Activated naive CD4-positive, alpha-beta T cell treated with Interleukin-2 at 50 U/mL for 16 hours (primary cell): Measurements from ENCODE around the gene C16orf78.
A peak's percentile ranks its signal among the peaks of the same experiment; 100 is the strongest.
"Not testable (repeated sequence)": the region's sequence is repeated elsewhere in the genome, so short reads cannot be mapped to it uniquely, and the experiment has no call there.

Source experiments
- DNase-seq: peaks from one replicate; pipeline ENCODE4 v3.0.0-alpha.2; 2020

Gene C16orf78

DNA sequence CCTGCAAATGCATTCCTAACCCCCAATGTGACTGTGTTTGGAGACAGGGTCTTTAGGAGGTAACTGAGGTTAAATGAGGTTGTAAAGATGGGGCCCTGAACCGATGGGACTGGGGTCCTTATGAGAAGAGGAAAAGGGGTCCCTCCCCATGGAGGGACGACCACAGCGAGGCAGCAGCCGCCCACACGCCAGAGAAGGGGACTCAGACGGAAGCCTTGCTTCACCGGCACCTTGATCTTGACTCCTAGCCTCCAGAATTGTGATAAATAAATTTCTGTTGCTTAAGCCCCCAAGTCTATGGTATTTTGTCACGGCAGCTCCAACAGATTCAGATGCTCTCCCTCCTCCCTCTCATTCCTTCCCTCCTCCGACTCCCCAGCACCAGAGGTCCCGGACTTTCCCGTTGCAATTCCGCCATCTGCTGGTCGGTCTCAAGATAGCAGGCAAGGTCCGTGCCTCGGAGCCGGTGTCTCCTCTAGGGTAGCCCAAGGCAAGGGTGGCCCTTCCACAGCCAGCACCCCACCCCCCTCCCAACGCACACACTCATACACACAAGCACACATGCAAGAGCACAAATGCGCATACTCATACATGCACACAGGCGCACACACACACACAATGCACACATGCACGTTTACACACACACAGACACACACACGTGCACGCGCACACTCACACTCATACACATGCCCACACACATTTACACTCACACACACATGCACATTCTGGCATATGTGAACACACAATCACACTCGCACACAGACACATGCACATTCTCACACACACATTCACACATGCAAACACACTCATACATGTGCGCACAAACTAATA, 23.1 kb upstream of the C16orf78 start:
- DNase-seq: peak; percentile 33

DNA sequence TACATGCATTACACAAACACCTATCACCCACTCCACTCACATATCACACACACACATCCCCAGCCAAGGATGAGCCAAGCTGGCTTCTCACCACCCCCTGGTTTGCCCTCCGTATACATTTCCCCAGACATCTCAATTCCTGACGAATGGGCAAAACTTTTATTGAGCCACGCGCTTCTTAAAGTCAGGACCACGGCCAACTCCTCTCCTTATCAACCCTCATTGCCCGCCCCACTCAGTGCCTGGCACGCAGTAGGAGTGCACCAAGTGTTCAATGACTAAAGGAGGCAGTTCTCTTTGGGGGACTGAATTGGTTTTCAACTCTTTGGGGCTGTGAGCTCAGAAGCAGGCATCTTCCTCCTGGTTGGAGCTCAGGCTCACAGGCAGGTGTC, 22.5 kb upstream of the C16orf78 start:
- DNase-seq: no peak

DNA sequence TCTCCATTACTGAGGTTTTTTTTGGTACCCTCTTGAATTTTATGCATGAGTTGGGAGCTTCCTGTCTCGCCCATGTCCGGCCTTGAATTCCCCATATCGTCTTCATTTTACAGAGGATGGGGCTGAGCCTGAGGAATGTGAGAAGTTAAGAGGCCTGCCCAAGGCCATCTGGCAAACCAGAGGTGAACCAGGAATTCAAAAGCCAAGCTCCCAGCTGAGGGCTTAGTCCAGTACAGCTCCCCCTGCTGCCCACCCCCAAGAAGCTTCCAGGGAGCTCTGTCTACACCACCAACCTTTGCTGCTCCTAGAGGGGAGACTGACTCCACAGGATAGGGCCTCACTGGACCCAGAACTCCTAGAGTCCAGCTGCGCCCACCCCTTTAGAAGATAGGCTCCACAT, 20.7 kb upstream of the C16orf78 start:
- no peak for DNase-seq

DNA sequence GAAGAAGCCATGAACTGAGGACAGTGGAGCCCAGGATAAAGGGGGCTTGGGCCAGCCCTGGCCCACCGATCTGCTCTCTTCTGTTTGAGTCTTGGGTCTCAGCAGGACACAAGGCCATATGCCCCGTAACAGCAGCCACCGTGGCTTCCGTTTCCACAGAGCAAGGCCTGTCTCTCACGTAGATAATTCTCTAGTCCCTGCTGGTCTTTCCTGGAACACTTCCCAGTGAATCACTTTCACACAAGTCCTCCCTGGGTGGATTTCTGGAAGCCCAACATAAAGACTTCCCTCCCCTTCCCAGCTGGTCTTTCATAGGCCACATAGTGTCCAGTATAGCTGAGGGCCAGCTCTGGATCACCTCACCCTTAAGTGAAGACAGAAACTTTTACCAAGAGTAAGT, 19.9 kb upstream of the C16orf78 start:
- no peak for DNase-seq

DNA sequence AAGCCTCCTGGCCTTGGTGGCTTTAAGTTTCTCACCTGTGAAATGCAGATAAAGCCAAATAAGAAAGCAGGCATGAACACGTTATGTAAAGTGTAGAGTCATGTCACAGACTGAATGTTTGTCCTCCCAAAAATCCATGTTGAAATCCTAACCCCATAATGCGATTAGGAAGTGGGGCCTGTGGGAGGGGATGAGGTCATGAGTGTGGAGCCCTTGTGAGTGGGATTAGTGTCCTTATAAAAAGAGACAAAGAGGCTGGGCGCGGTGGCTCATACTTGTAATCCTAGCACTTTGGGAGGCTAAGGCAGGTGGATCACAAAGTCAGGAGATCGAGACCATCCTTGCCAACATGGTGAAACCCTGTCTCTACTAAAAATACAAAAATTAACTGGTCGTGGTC, 19.5 kb upstream of the C16orf78 start:
- DNase-seq: no peak

DNA sequence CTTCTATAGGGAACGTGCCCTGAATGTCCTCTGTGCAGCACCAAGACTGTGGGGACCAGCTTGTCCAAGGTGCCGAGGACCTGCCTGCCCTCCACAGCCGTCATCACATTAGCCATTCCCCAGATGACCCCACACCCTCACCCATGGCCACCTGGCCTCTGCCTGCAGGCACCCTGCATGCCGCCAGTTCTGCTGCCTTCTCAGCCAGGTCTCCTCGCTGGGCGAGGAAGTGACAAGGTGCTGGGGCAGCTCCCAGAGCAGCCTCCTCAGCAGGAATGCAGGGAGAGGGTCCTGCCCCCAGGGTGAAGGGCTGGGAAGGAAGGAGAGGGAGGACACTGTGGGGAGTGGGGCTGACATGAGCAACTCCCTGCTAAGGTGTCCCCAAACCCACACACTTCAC, 18.6 kb upstream of the C16orf78 start:
- no peak for DNase-seq

DNA sequence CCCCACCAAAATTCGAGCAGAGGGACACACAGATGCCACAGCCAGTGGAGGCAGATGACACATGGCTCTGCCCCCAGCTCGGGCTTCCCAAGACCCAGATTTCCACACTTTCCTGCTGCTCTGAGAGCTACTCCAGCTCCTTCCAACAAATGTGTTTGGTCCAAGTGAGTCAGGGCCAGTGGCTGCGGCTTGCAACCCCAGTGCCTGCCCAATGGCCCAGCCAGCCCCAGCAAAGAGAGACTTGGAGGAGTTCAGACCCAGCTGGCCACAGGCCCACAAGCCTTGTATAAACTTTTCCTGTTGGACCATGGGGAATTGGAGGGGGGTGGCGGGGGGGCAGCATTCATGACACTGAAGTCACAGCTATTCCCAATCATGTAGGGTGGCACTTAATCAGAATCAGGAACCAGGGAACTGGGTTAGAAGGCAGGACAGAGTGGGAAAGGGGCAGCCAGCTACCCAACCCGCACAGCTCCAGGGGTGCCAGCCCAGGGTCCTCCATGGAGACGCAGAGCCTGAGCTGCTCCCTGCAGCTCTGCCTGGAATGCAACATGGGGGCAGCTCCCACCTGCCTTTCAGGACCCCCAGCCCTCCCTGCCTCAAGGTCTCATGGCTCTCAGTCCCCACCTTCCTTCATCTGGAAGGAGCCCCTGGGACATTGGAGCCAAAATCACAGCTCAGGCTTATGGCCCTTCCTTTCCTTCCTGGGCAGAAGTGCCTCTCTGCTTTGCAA, 17.5 kb upstream of the C16orf78 start:
- no peak for DNase-seq

DNA sequence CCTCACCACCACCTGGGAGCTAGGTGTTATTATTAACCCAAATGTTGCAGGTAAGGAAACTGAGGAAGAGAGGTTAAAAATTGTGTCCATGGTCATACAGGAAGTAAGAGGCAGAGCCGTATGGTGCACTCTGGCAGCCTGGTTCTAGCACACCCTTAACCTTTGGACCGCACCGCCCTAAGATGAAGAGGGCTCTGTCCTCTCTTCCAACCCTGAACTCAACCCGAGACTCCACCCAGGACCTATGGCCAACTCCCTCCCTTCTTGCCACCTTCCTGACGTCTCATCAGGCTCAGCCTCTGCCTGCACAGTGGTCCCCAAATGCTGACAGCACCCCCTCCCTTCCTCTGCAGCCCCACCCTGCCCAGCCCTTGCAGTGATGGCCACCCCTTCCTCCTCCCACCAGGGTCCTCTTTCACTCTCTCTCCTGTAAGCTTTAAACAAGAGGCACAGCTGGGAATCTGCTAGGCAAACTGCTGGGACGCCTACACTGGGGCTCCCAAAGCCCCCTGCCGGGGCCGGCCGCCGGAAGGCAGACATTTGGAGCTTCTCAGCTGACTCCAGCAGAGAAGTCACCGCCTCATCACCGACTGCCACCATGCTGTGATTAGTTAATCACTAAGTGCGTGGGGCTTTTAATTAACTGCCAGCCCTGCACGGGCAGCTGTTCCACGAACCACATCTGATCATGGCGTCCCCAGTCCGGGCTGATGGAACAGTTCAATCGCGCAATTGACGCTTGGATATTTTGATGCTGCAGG, 16.7 kb upstream of the C16orf78 start:
- DNase-seq: no peak

DNA sequence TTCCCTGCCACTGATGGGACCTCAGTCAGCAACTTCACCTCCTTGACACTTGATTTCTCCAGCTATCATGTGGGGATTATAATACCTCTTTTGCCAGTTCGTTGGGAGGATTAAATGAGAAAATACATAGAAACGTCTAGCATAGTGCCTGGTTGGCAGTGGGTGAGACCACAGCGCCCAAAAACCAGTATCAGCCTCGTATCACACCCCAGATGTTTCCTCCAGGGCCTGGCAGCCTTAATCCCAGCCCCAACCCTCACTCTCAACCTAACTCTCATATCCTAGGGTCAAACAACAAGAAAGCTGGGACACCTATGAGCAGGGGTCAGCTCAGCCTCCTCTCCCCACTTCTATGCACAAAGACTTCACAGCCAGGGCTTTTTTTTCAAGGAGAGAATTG, 14.0 kb upstream of the C16orf78 start:
- no peak for DNase-seq

DNA sequence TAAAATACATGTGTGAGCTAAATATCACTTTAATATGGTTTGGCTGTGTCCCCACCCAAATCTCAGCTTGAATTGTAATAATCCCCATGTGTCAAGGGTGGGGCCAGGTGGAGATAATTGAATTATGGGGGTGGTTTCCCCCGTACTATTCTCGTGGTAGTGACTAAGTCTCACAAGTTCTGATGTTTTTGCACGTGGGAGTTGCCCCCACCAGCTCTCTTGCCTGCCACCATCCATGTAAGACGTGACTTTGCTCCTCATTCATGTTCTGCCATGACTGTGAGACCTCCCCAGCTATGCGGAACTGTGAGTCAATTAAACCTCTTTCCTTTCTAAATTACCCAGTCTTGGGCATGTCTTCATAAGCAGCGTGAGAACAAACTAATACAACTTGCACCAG, 11.9 kb upstream of the C16orf78 start:
- not testable (repeated sequence) for DNase-seq

DNA sequence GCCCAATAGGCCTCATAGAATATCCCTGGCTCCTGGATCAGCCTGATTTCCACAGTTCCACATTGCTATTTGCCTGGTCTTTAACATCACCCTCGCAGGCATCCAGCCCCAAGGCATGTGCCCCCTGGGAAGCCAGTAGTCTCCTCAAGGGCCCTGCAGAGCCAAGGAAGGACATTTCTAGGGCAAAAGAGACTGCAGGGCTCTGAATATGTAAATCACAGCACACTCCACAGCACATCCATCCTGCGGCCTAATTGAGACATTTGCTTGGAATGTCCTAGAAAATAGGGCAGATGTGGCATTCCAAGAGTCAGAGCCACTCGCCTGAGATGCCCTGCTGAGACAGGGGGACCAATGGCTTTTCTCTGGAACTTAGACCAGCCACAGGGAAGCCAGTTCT, 11.4 kb upstream of the C16orf78 start:
- DNase-seq: no peak

DNA sequence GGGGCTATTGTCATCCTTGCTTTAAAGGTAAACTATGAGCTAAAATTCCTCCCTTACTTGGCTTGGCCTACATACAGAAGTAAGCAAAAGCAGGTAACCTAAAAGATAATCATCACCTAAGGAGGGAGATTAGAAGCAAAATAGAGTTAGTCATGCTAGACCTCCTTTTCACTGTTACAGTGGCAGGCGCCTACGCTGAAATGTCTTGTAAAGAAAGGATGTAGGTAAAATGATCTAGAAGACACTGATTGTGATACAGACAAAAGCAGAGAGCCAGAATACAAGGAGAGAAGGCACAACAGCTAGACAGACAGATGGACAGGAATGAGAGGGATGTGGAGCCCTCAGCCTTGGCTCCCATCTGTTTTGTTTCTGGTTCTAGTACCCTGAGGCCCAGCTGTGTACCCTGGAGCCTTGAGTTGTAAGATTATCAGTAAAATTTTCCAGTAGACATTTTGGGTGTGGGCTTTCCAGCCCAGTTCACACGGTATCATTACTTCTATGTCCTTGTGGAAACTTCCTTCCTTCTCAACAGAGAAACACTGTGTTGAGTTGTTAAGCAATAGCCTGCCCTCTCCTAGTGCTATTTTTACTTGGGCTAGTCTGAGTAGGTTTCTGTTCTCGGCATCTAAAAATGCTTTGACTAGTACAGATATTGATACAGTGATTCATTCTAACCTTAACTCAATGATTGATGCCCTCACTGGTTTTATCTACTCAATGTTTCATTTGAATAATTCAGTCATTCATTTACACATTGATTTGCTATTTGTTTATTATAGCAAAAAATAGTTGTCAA, 7.7 kb upstream of the C16orf78 start:
- no peak for DNase-seq

DNA sequence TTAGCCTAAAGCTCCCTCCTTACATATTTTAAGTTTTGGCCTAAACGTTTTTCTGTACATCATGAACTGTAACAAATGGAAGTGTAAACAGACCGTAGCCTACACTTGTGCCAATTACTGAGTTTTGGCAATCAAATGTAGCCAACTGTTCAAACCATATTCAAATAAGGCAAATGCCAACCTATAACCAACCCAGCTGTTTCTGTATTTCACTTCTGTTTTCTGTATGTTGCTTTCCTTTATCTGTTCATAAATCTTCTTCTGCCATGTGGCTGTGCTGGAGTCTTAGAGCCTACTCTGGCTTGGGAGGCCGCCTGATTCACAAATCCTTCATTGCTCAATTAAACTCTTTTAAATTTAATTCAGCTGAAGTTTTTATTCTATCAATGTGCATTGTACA, 6.9 kb upstream of the C16orf78 start:
- DNase-seq: no peak

DNA sequence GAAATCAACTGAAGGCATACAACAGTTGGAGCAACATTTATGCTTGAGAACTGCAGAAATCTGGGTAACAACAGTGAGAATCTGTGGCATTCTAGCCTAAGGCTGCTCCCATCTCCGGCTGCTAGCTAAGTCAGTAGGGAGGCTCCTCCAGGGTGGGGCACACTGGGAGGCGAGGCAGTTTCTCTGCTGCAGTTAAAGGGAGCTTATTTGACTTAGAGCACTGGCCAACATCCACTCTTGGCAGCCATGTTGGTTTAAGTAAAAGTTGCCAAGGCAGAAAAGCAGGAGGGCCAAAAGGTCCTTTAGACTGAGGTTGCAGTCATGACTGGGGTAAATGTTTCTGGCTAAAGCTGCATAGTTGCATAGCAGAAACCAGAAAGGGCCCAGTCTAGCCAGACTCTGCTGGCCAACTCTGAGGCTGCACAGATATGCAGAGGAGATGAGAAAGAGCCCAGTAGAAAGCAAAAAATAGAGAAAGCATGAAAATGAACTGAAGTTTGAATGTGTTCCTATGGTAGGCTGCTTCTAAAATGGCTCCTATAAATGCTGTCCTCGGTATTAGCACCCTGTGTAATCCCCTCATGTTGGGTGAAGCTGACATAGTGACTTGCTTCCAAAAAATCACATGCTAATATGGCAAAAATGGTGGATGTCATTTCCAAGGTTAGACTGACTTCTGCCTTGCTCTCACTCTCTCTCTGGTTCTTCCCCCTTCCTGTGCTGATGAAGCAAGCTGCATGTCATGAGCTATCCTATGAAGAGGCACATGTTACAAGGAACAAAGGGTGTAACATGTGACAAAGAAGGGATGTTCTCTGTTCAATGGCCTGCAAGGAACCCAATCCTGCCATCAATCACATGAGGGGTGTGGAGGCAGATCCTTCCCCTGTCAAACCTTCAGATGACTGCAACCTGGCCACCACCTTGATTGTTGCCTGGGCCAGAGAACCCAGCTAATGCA, 3.7 kb upstream of the C16orf78 start:
- DNase-seq: no peak

DNA sequence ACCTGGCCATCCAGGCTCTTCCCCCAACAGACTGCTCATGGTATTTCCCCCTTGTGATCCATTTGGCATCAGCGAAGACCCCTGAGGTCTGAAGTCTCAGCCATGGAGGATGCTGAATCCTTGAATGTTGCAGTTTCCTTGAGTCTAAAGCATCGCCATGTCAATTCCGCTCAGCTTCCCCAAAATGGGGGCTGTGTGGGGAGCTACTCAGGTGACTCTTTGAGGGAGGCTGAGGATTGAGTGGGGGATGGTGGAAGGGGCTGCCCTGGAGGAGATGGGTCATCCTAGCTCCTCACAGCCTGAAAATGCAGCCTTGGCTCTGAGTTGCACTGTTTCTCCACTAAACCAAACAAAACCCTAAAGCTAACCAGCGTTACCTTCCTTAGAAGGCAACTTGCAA, 2.6 kb downstream of the C16orf78 start:
- DNase-seq: no peak

DNA sequence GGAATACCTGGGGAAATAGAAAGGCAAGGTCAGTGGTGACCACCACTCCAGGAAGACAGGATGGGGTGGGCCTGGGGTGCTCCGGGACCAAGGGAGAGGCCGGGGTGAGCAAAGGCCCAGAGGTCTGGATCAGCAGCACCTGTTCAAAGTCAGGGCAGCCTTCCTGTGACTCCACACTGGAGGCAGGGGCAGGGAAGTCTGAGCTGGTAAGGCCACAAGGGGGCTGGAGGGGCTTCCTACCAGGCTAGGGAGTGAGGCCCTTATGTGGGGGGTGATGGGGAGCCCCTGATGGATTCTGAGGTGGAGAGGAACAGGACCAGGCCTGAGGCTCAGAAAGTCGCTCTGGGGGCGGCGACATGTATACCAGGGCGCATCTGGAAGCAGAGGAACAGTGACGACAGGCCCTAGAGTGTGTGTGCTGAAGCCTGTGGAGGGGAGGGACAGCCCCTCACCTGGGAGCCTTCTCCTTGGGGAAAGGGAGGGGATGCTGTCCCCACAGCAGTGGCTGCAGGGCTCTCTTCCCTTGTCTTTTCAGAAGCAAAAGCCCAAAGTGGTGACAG, 3.7 kb downstream of the C16orf78 start:
- DNase-seq: no peak

DNA sequence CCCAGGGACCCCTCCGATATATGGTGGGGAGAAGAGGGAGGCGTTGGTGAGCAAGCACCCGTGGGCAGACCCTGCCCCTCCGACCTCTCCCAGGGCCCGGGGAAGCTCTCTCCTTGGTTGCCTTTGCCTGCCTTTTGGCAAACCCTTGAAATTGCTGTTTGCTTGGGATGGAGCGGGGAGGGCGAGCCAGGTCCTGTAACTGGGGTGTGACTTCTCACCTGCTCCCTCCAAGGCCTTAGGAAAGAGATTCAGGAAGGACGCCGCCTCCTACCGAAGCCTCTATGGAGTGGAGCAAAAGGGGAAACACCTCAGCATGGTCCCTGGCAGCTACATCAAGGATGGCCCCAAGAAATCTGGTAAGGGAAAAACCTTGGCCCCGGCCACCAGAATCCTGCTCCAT, 4.6 kb downstream of the C16orf78 start:
- no peak for DNase-seq

DNA sequence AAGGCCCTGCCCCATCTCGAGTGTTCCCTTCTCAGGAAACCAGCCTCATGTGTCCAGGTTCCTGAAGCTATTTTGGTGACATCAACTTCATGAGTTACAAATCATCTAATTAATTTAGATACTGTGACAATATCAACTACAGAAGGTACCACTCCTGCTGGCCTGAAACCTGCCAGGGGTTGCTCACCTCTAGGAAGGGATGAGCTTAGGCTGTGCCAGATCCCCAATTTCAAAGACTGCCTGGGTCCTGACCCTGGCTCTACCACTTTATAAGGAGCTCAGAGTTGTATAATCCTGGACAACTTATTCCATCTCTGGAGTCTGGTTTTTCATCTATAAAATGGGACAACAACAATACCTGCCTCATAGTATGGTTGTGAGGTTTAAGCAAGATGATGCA, 5.2 kb downstream of the C16orf78 start:
- no peak for DNase-seq

DNA sequence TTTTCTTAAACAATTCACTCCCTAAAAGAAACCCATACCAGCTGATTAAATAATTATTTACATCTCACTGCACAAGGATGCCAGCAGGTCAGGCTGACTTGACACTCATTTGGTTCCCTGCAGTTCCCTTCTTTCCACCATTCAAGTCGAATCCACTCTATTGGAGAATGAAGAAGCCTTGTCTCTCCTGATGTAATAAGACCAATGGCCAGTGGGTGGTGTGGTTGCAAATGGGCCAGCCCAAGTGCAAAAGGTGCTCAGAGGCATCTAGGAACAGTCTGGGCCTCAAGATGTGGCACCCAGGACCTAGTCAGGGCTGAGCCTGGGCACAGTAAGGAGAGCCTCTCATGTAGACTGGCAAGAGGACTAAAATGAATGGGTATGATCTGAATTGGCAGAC, 9.3 kb downstream of the C16orf78 start:
- no peak for DNase-seq

DNA sequence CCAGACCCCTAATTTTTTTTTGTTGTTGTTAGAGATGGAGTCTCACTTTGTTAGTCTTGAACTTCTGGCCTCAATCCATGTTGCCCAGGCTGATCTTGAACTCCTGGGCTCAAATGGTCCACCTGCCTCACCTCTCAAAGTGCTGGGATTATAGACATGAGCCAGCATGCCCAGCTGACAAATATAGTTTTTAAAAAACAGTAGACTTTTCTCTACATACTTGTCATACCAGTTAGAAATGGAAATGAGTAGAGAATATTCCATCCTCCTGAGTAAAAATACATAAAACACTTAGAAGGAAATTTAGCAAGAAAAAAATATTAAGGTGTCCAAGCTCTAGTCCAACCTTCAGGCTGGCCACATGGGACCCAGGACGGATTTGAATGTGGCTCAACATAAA, 21.4 kb downstream of the C16orf78 start:
- DNase-seq: no peak

DNA sequence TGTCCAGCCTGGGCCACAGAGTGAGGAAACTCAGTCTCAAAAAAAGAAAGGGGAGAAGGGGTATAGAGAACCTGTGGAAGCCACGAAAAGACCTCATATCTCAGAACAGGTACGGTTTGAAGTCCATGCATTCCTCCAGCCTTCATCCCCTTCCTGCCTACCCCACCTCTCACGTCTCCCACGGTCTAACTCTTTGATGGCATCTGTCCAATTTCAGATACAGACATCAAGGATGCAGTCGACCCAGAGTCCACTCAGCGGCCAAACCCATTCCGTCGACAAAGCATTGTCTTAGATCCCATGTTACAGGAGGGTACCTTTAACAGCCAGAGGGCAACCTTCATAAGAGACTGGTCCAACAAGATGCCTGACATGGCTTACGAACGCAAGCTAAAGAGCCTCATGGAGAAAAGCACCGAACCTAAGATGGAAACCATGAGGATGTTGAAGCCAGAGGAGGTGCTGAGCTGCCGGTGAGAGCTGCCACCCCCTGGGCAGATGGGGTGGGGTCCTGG, 22.7 kb downstream of the C16orf78 start:
- DNase-seq: no peak
